H1 (cell line): ENCODE results near the gene ZBTB47. TPM values are rescaled to one million over a fixed set of nuclear protein-coding genes. Genes with fewer than 3 reads are reported as not detected.

ENCODE experiments used
- CTCF ChIA-PET: fragments of 300-600 bp; sonication (Branson Sonifier 250); formaldehyde crosslinking; loops from one replicate; lab custom pipeline; 2021; ENCODE audit not compliant: partially characterized antibody; lab: Charles Lee
- POLR2A ChIA-PET: fragments of 300-600 bp; sonication (Branson Sonifier 250); formaldehyde crosslinking; loops from one replicate; lab custom pipeline; 2021; ENCODE audit warnings: inconsistent platforms; ENCODE audit not compliant: partially characterized antibody; lab: Charles Lee
- DNase-seq, 2 experiments: peaks; one replicate each; pipeline versions ENCODE4 v3.0.0 to v3.0.0-alpha.2; 2010 to 2022; ENCODE audit warnings: low spot score in 2 of 2, low read depth in 1 of 2, mixed read lengths in 1 of 2
- FAIRE-seq: peaks from 2 replicates; lab custom pipeline; 2011; peaks lifted over from hg19 to GRCh38; lab: Jason Lieb, UNC
- H2AFZ ChIP-seq: 2 replicates; pipeline ENCODE4 v1.8.1; 2012; ENCODE audit warnings: low read length, inconsistent platforms
- H2AK5ac ChIP-seq: 2 replicates; pipeline ENCODE4 v1.6.1; 2013; ENCODE audit warnings: low read depth, low read length
- H2BK120ac ChIP-seq: replicated peaks from 2 replicates; pipeline ENCODE3; 2013; ENCODE audit warnings: low read depth, low read length, inconsistent platforms
- H2BK12ac ChIP-seq: 2 replicates; pipeline ENCODE4 v1.6.1; 2013; ENCODE audit warnings: low read depth, low read length
- H2BK15ac ChIP-seq: 2 replicates; pipeline ENCODE4 v1.6.1; 2013; ENCODE audit warnings: low read length
- H2BK20ac ChIP-seq: 2 replicates; pipeline ENCODE4 v1.6.1; 2013; ENCODE audit warnings: low read length
- H2BK5ac ChIP-seq: 2 replicates; pipeline ENCODE4 v1.6.1; 2013; ENCODE audit warnings: low read depth, low read length
- H3K14ac ChIP-seq: 2 replicates; pipeline ENCODE4 v1.6.1; 2013; ENCODE audit warnings: inconsistent platforms; ENCODE audit not compliant: insufficient read length
- H3K18ac ChIP-seq: 2 replicates; pipeline ENCODE4 v1.6.1; 2013; ENCODE audit warnings: low read length; ENCODE audit errors: extremely low read depth
- H3K23ac ChIP-seq: 2 replicates; pipeline ENCODE4 v1.6.1; 2013; ENCODE audit warnings: inconsistent platforms; ENCODE audit not compliant: insufficient read length
- H3K23me2 ChIP-seq: 2 replicates; pipeline ENCODE4 v1.6.1; 2013; ENCODE audit warnings: low read depth, low read length
- H3K27ac ChIP-seq: 2 replicates; pipeline ENCODE4 v1.6.1; 2011; ENCODE audit warnings: low read depth, low read length, inconsistent platforms
- H3K27me3 ChIP-seq, 4 experiments: replicated peaks in 1 of 4; 1 replicate in 1 of 4; 2 replicates in 3 of 4; pipeline versions ENCODE4 v1.6.1 to v1.8.1; 2011 to 2013; ENCODE audit warnings: low read length in 3 of 4, mild to moderate bottlenecking in 3 of 4, inconsistent platforms in 2 of 4, mixed read lengths in 2 of 4, moderate library complexity in 1 of 4; ENCODE audit not compliant: control insufficient read depth in 3 of 4, insufficient read depth in 3 of 4; ENCODE audit errors: extremely low read depth in 1 of 4
- H3K36me3 ChIP-seq, 4 experiments: 2 replicates each; pipeline versions ENCODE4 v1.6.1 to v1.8.1; 2011 to 2013; ENCODE audit warnings: mild to moderate bottlenecking in 4 of 4, low read length in 3 of 4, moderate library complexity in 2 of 4, control low read depth in 1 of 4, inconsistent platforms in 1 of 4; ENCODE audit not compliant: insufficient read depth in 4 of 4, control insufficient read depth in 2 of 4
- H3K4ac ChIP-seq: replicated peaks from 2 replicates; pipeline ENCODE3; 2013; ENCODE audit warnings: low read length, low read depth, mixed read lengths, inconsistent platforms; ENCODE audit not compliant: insufficient read length
- H3K4me1 ChIP-seq, 4 experiments: replicated peaks in 1 of 4; 1 replicate in 1 of 4; 2 replicates in 3 of 4; pipeline versions ENCODE4 v1.6.1 to v1.8.1; 2011 to 2013; ENCODE audit warnings: low read length in 3 of 4, inconsistent platforms in 2 of 4, mixed read lengths in 1 of 4; ENCODE audit not compliant: insufficient read depth in 4 of 4, control insufficient read depth in 3 of 4
- H3K4me2 ChIP-seq, 2 experiments: 2 replicates each; pipeline versions ENCODE4 v1.6.1 to v1.8.1; 2011 to 2013; ENCODE audit warnings: low read depth in 2 of 2, low read length in 2 of 2, control low read depth in 1 of 2, inconsistent platforms in 1 of 2, mild to moderate bottlenecking in 1 of 2; ENCODE audit not compliant: insufficient read depth in 1 of 2
- H3K4me3 ChIP-seq, 4 experiments: fragments of 200-600, 300-600 bp in 1 of 4; sonication (generic), shearing (Covaris generic), sonication (Bioruptor Twin) in 1 of 4; 2 replicates each; pipeline versions ENCODE4 v1.5.1 to v1.8.1; 2011 to 2016; ENCODE audit warnings: low read length in 4 of 4, low read depth in 3 of 4, control low read depth in 2 of 4, inconsistent platforms in 2 of 4, mild to moderate bottlenecking in 2 of 4, mixed read lengths in 1 of 4, moderate library complexity in 1 of 4; ENCODE audit not compliant: insufficient read depth in 2 of 4; ENCODE audit errors: extremely low read depth in 1 of 4
- H3K56ac ChIP-seq: replicated peaks from 2 replicates; pipeline ENCODE3; 2013; ENCODE audit warnings: low read depth, mild to moderate bottlenecking, mixed read lengths, low read length, inconsistent platforms; ENCODE audit not compliant: insufficient read length
- H3K79me1 ChIP-seq: 2 replicates; pipeline ENCODE4 v1.6.1; 2013; ENCODE audit warnings: low read depth, low read length, control low read depth
- H3K79me2 ChIP-seq, 2 experiments: 2 replicates each; pipeline versions ENCODE4 v1.6.1 to v1.8.1; 2012 to 2013; ENCODE audit warnings: low read length in 2 of 2, mild to moderate bottlenecking in 2 of 2, inconsistent platforms in 1 of 2; ENCODE audit not compliant: insufficient read depth in 2 of 2, control insufficient read depth in 1 of 2
- H3K9ac ChIP-seq, 4 experiments: replicated peaks in 1 of 4; 1 replicate in 1 of 4; 2 replicates in 3 of 4; pipeline versions ENCODE4 v1.6.1 to v1.8.1; 2011 to 2013; ENCODE audit warnings: low read depth in 3 of 4, low read length in 3 of 4, control low read depth in 2 of 4, mild to moderate bottlenecking in 2 of 4, moderate library complexity in 2 of 4, inconsistent platforms in 1 of 4; ENCODE audit errors: extremely low read depth in 1 of 4
- H3K9me3 ChIP-seq, 2 experiments: 2 replicates each; pipeline versions ENCODE4 v1.6.1 to v1.8.1; 2012 to 2013; ENCODE audit warnings: mild to moderate bottlenecking in 2 of 2, moderate library complexity in 2 of 2, control low read depth in 1 of 2, inconsistent platforms in 1 of 2, low read depth in 1 of 2, low read length in 1 of 2, mixed read lengths in 1 of 2; ENCODE audit not compliant: insufficient read depth in 2 of 2
- H4K20me1 ChIP-seq, 2 experiments: replicated peaks in 1 of 2; 2 replicates each; pipeline versions ENCODE3 to v1.8.1; 2011 to 2013; ENCODE audit warnings: inconsistent platforms in 2 of 2, low read length in 2 of 2, mild to moderate bottlenecking in 1 of 2; ENCODE audit not compliant: insufficient read depth in 2 of 2, control insufficient read depth in 1 of 2
- H4K5ac ChIP-seq: 2 replicates; pipeline ENCODE4 v1.6.1; 2013; ENCODE audit warnings: low read length, low read depth, mixed read lengths, inconsistent platforms; ENCODE audit not compliant: insufficient read length
- H4K8ac ChIP-seq: 2 replicates; pipeline ENCODE4 v1.8.0; 2013; ENCODE audit warnings: mild to moderate bottlenecking, moderate library complexity, low read length, inconsistent platforms; ENCODE audit not compliant: insufficient read depth; ENCODE audit errors: extremely low read depth
- H4K91ac ChIP-seq: replicated peaks from 2 replicates; pipeline ENCODE3; 2013; ENCODE audit warnings: low read length, mixed read lengths, inconsistent platforms; ENCODE audit not compliant: insufficient read length
- KDM5A ChIP-seq: fragments of 200-600 bp; IDR thresholded peaks from 2 replicates; pipeline ENCODE4 v1.7.1; 2012; ENCODE audit warnings: mild to moderate bottlenecking, low read length, inconsistent platforms, mixed read lengths
- WGBS, 2 experiments: shearing (Covaris generic) in 1 of 2; methylation state at CpG; one replicate each; pipeline versions ENCODE4 v1.1.6 to v1.1.7; 2013 to 2015; ENCODE audit warnings: low lambda C conversion rate in 2 of 2, mixed read lengths in 2 of 2, inconsistent platforms in 1 of 2, low coverage in 1 of 2, missing lambda C conversion rate in 1 of 2; ENCODE audit not compliant: insufficient replicate concordance in 2 of 2, insufficient coverage in 1 of 2, insufficient read length in 1 of 2; ENCODE audit errors: extremely low coverage in 1 of 2, missing lambda C conversion rate in 1 of 2; 5-methylcytosine and 5-hydroxymethylcytosine counted together
- polyA plus RNA-seq, 7 experiments: library from polyadenylated mRNA; depleted of rRNA in 3 of 7; stranded (reverse) in 5 of 7; unstranded in 2 of 7; fragments of >200 nt in 5 of 7; fragments of 200-250 nt in 2 of 7; gene quantifications; 1 replicate in 5 of 7; 2 replicates in 1 of 7; 4 replicates in 1 of 7; pipeline versions ENCODE4 v1.2.1 to v1.2.3, GENCODE V29; 2011 to 2013; ENCODE audit warnings: missing spikeins in 2 of 7, mixed read lengths in 2 of 7
- total RNA-seq: library from RNA; stranded (reverse); fragmentation: NEBNext Ultra II Directional; extraction: Animal tissue kit (Norgen Biotek cat#: 25700); gene quantifications from 2 replicates; pipeline ENCODE4 v1.2.1, GENCODE V29; 2021

ZBTB47 gene
- total and polyA plus RNA-seq, 2 of the 8 experiments (the other 6 are each of a cell fraction or from before 2014, with no cell fraction given): 2.8 to 4.1 TPM

DNA sequence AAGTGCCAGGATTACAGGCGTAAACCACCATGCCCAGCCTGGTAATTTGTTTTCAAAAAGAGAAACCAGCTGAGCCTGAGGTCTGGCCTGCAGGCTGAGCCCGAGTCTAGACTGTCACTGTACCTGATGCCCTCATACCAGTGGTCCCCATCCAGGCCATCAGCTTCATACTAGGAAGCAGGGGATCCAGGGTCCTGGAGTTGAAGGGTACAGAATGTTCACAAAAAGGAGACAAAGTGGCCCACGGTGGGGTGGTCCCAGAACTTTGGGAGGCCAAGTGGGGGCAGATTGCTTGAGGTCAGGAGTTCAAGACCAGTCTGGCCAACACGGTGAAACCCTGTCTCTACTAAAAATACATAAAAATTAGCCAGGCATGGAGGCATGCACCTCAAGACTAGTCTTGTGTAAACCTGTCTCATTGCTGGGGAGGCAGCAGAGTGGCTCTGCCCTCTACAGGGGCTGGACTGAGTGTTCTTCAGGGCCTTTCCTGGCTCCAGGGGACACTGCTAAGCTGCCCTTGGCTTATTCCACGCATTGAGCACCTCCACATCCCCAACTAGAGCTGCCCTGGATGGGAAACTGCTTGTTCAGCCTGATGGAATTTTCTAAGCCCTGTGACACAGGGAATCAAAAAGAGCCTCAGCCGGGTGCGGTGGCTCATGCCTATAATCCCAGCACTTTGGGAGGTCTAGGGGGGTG is 57.0 kb downstream of the ZBTB47 start:
- DNase-seq: peak in 1 of 2 experiments; percentile 24
- CTCF ChIA-PET: interaction anchor here (1.1 to 11.4 kb wide), 13 partner anchors 8 to 56 kb away, joined by 3 to 53 read pairs (median 5); partner anchors contain the start of genes HHATL and KLHL40
- H3K4ac ChIP-seq: no peak overlapping the region
- no peak overlapping the region for H2BK15ac ChIP-seq
- H2BK5ac ChIP-seq: no peak overlapping the region
- no peak overlapping the region for H2BK12ac ChIP-seq
- no peaks in the 10 kb centered on the region; a peak in 2 of 7 replicates for H3K4me1 ChIP-seq
- H3K23ac ChIP-seq: no peak overlapping the region
- TF ChIP-seq KDM5A: no peak
- TF ChIP-seq, all 59 proteins: peak for 0
- Histone ChIP-seq H3K9ac (no peak overlapping the region), H3K23me2 (no peaks in the 10 kb centered on the region), H2AFZ (no peak overlapping the region), H4K5ac (no peak overlapping the region), H3K14ac (no peak overlapping the region), H3K79me2 (no peaks in the 10 kb centered on the region), H3K27me3 (no peaks in the 10 kb centered on the region; a peak in 1 of 7 replicates), H2BK20ac (no peak overlapping the region), H2BK120ac (no peak overlapping the region), H3K18ac (no peak overlapping the region), H3K56ac (no peak overlapping the region), H3K9me3 (no peaks in the 10 kb centered on the region), H3K4me3 (no peak overlapping the region), H3K36me3 (no peaks in the 10 kb centered on the region), H4K20me1 (no peaks in the 10 kb centered on the region), H3K27ac (no peak overlapping the region), H4K91ac (no peak overlapping the region), H3K4me2 (no peak overlapping the region), H4K8ac (no peak overlapping the region), H3K79me1 (no peaks in the 10 kb centered on the region), H2AK5ac (no peak overlapping the region)
- POLR2A ChIA-PET: interaction anchor here (1.1 to 2.1 kb wide), 2 partner anchors 23 to 61 kb away, joined by 4 to 5 read pairs; no protein-coding TSS in a partner anchor
- WGBS, 2 experiments: 89% methylated on average over 7 of the region's 7 CpGs; no CpG with 5 or more reads in 1 of the 2 experiments
- no peak for FAIRE-seq
